ENCODE results near the gene HMGN1. TPM values are rescaled to one million over a fixed set of nuclear protein-coding genes. Genes with fewer than 3 reads are reported as not detected.

The HMGN1 gene
- total RNA-seq, 6 experiments from 2014 or later: 34.6 to 71.6 (median 63.9) TPM

DNA sequence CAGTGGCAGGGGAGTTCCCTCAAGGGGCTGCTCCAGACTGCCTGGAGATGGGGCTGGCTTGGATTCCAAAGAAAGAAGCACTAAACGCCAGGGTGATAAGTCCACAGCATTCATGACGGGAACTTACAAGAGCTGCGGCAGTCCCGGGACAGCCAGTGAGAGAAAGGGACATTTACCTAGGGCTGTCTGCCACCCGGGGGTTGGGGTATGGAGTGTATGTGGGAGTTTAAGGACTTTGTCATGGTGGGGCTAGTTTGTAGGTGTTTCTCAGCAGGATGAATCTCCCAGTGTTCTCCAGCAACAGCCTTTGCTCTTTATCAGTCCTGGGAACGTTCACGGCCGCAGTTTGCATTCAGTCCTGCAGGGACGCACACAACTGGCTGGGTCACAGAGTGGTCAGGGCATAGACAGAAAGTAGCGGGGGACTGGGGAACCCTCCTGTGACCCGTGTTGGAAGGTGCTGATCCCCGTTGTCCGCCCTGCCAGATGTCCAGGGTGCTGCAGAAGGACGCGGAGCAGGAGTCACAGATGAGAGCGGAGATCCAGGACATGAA lies 41.4 kb upstream of the HMGN1 start:
- Histone ChIP-seq H3K27me3 (no peaks in the 10 kb centered on the region), H3K36me3 (peaks cover 0 to 39% (median 3%) of the 10 kb centered on the region in 4 donors), H3K27ac (no peak overlapping the region), H3K4me3 (no peak overlapping the region), H3K9me3 (no peaks in the 10 kb centered on the region), H3K4me1 (peaks cover 0 to 19% (median 5%) of the 10 kb centered on the region in 4 donors)
- DNase-seq (no peak), ATAC-seq (no peak)
- TF ChIP-seq, protein P1, sequence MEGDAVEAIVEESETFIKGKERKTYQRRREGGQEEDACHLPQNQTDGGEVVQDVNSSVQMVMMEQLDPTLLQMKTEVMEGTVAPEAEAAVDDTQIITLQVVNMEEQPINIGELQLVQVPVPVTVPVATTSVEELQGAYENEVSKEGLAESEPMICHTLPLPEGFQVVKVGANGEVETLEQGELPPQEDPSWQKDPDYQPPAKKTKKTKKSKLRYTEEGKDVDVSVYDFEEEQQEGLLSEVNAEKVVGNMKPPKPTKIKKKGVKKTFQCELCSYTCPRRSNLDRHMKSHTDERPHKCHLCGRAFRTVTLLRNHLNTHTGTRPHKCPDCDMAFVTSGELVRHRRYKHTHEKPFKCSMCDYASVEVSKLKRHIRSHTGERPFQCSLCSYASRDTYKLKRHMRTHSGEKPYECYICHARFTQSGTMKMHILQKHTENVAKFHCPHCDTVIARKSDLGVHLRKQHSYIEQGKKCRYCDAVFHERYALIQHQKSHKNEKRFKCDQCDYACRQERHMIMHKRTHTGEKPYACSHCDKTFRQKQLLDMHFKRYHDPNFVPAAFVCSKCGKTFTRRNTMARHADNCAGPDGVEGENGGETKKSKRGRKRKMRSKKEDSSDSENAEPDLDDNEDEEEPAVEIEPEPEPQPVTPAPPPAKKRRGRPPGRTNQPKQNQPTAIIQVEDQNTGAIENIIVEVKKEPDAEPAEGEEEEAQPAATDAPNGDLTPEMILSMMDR (IDR thresholded peaks at IDR 0.05): no peak
- no peak for TF ChIP-seq POLR2A (IDR thresholded peaks at IDR 0.05)
- WGBS (ENCODE audit: insufficient coverage, low coverage, low lambda C conversion rate, missing lambda C conversion rate): 82% methylated on average over 14 of the region's 16 CpGs
- intact Hi-C loops (cut with DNase I): no loop called here

DNA sequence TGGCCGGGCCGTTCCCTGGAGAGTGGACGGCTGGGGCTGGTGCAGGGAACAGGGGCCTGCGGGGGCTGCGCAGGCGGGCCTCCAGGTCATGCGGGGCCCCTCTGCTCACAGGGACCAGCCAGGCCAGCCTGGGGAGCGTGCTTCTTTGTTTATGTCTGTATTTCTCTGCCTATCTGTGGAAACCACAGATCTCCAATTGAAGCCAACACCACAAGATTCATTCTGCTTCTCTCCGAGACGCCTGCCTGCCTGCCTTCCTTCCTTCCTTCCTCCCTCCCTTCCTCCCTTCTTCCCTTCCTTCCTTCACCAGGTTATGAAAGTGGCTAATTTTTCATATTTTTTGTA lies 39.9 kb upstream of the HMGN1 start:
- H3K4me3 ChIP-seq: peak overlapping the region in 1 of 3 donors; percentile 35
- H3K36me3 ChIP-seq: peaks cover 0 to 29% (median 3%) of the 10 kb centered on the region in 4 donors
- H3K27me3 ChIP-seq: no peaks in the 10 kb centered on the region
- H3K9me3 ChIP-seq: no peaks in the 10 kb centered on the region
- 5% methylated on average over 2 of the region's 10 CpGs for WGBS (ENCODE audit: insufficient coverage, low coverage, low lambda C conversion rate, missing lambda C conversion rate)
- peaks cover 0 to 19% (median 5%) of the 10 kb centered on the region in 4 donors for H3K4me1 ChIP-seq
- ATAC-seq: no peak
- DNase-seq: no peak
- intact Hi-C loops (cut with DNase I): loop anchor here in 1 of 2 donors (10.0 kb wide), 1 partner anchor 74 kb away; the partner anchor contains the start of gene BRWD1
- TF ChIP-seq, protein P1 (IDR thresholded peaks at IDR 0.05): no peak
- TF ChIP-seq POLR2A (IDR thresholded peaks at IDR 0.05): no peak
- H3K27ac ChIP-seq: no peak overlapping the region

DNA sequence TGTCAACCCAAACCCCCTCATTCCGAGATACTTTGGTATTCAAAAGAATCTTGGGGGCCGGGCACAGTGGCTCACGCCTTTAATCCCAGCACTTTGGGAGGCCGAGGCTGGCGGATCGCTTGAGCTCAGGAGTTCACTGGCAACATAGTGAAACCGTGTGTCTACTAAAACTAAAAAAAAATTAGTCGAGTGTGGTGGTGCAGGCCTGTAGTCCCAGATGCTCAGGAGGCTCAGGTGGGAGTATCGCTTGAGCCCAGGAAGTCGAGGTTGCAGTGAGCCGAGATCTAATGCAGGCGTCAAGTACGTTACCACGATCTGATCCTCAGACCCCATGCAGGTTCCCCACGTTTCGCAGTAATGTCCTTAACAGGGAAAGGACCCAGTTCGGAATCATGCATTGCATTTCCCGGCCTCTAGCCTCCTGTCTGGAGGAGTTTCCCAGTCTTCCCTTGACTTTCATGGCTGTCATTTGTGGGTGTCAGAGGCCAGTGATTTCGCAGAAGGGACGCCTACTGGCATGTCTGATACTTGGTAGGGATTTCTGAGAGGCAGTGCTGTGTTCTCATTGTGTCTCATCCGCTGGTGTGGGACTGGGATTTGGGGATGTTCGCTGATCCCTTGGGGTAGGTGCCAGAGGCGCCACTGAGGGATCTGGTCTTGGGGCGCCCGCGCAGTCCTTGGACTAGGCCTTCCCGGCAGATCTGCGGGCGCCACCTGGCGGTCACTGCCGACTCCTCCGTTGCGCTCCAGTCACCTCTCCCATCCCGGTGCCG lies 39.3 kb upstream of the HMGN1 start:
- TF ChIP-seq, protein P1 (IDR thresholded peaks at IDR 0.05): peak; percentile 82 to 97 (median 96)
- TF ChIP-seq POLR2A (IDR thresholded peaks at IDR 0.05): no peak
- Histone ChIP-seq H3K36me3 (peaks cover 0 to 23% (median 3%) of the 10 kb centered on the region in 4 donors), H3K4me3 (peak overlapping the region; percentile 35 to 55 (median 52)), H3K27me3 (no peaks in the 10 kb centered on the region), H3K9me3 (no peaks in the 10 kb centered on the region), H3K4me1 (peaks cover 0 to 19% (median 5%) of the 10 kb centered on the region in 4 donors), H3K27ac (peak overlapping the region; percentile 19 to 51 (median 32))
- intact Hi-C loops (cut with DNase I): loop anchor here in 1 of 2 donors (10.0 kb wide), 1 partner anchor 73 kb away; the partner anchor contains the start of gene BRWD1
- ATAC-seq (peak; percentile 73 to 78 (median 74)), DNase-seq (peak; percentile 93 to 95 (median 94))
- 20% methylated on average over 17 of the region's 35 CpGs for WGBS (ENCODE audit: insufficient coverage, low coverage, low lambda C conversion rate, missing lambda C conversion rate)

DNA sequence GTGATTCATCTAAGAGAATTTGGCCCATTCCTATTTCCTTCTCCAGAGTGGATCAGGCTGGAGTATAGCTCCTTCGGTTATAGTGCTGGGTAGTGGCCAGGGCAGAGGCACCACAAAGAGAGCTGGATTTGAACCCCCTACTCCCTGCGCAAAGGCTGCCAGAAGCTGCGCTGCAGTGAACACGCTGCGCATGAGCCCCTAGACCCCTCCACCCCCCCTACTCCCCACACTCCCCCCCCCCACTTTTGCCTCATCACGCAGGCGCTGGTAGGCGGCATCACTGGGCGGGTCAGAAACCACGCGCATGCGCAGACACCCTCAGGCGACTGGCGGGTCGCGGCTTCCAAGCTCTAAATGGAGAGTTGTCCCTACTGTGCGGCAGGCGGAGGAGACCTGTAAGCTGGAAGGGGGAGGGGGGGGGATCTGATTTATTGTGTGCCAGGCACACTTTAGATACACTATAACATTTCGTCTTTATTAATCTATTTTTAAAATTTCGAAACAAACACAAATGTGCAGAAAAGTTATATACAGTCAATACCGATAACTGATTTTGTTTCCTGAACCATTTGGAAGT lies 38.7 kb upstream of the HMGN1 start:
- ATAC-seq (peak; percentile 54 to 66 (median 62)), DNase-seq (peak; percentile 94 to 95 (median 94))
- Histone ChIP-seq H3K4me1 (peaks cover 0 to 19% (median 5%) of the 10 kb centered on the region in 4 donors), H3K36me3 (peaks cover 0 to 18% (median 1%) of the 10 kb centered on the region in 4 donors), H3K4me3 (peak overlapping the region; percentile 35 to 55 (median 52)), H3K27me3 (no peaks in the 10 kb centered on the region), H3K27ac (peak overlapping the region; percentile 37 to 70 (median 51)), H3K9me3 (no peaks in the 10 kb centered on the region)
- intact Hi-C loops (cut with DNase I): loop anchor here in 1 of 2 donors (10.0 kb wide), 1 partner anchor 73 kb away; the partner anchor contains the start of gene BRWD1
- peak; percentile 44 for TF ChIP-seq POLR2A (IDR thresholded peaks at IDR 0.05)
- TF ChIP-seq, protein P1 (IDR thresholded peaks at IDR 0.05): no peak
- 0% methylated on average over 9 of the region's 21 CpGs for WGBS (ENCODE audit: insufficient coverage, low coverage, low lambda C conversion rate, missing lambda C conversion rate)

Data from right lobe of liver (tissue), 6 donors.